Amniotic epithelial cell (primary cell): ENCODE data around the gene FAM161A.
A peak's percentile ranks its signal among the peaks of the same experiment; 100 is the strongest.
"Not testable (repeated sequence)": the region's sequence is repeated elsewhere in the genome, so short reads cannot be mapped to it uniquely, and the experiment has no call there.

Source experiments
- DNase-seq: peaks from one replicate; pipeline ENCODE4 v3.0.0-alpha.2; 2010; ENCODE audit warnings: low read depth

The FAM161A gene

DNA sequence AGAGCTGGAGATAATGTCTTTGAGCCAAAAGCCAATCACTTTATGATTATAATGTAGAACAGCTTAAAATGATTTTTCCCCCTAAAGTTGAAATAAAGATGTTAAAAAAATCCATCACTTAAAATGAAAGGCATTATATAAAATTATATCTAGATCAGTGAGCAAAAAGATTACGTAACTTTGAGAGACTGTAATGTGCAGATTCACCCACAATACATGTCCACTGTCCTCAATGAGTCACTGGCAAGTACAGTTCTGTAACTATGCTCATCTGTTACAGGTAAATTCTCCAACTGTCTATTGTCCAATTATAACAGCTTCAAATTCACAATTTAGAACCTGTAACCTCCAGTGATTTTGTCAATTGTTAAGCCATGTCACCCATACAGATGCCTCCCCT is 19.0 kb downstream of the FAM161A start:
- DNase-seq = peak; percentile 48

DNA sequence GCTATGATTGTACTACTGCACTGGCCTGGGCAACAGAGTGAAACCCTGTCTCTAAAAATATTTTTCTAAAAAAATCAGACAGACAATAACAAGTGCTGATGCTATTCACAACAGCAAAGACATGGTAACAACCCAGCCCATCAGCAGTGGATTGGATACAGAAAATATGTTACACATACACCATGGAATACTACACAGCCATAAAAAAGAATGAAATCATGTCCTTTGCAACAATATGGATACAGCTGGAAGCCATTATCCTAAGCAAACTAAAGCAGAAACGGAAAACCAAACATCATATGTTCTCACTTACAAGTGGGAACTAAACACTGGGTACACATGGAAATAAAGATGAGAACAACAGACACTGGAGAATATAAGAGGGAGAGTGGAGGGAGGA is 19.9 kb downstream of the FAM161A start:
- no peak for DNase-seq

DNA sequence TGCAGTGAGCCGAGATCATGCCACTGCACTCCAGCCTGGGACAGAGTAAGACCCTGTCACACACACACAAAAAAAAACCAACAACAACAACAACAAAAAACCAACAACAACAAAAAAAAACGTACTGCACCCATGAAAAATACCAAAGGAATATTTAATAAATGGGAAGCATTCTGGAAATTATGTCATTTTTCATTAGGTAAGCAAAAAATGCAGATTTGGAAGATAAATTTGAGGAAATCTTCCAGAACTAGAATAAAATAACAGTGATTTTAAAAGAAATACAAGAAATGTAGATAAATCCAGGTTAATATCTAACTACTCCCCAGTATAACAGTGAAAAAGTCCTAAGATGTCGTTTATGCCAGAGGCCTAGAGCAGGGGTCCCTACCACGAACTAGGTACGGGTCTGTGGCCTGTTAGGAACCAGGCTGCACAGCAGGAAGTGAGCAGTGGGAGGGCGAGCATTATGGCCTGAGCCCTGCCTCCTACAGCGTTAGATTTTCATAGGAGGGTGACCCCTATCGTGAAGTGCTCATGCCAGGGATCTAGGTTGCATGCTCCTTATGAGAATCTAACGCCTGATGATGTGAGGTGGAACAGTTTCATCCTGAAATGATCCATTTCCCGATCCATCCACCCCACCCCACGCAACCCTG is 21.5 kb downstream of the FAM161A start:
- DNase-seq = no peak

DNA sequence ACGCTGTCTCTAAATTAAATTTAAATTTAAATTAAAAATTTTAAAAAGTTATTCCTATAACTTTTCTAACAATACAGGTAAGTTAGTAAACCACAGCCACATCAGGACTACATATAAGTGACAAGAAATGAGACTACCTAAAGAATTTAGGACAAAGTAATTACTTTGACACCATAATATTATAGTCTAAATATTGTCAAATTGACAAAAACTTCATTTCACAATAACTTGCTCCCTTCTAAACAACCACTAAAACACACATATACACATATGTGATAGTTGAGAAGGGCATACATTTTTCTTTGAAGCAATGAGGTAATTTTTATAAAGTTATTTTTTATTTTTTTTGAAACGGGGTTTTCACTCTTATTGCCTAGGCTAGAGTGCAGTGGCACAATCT is 31.6 kb downstream of the FAM161A start:
- DNase-seq = no peak

DNA sequence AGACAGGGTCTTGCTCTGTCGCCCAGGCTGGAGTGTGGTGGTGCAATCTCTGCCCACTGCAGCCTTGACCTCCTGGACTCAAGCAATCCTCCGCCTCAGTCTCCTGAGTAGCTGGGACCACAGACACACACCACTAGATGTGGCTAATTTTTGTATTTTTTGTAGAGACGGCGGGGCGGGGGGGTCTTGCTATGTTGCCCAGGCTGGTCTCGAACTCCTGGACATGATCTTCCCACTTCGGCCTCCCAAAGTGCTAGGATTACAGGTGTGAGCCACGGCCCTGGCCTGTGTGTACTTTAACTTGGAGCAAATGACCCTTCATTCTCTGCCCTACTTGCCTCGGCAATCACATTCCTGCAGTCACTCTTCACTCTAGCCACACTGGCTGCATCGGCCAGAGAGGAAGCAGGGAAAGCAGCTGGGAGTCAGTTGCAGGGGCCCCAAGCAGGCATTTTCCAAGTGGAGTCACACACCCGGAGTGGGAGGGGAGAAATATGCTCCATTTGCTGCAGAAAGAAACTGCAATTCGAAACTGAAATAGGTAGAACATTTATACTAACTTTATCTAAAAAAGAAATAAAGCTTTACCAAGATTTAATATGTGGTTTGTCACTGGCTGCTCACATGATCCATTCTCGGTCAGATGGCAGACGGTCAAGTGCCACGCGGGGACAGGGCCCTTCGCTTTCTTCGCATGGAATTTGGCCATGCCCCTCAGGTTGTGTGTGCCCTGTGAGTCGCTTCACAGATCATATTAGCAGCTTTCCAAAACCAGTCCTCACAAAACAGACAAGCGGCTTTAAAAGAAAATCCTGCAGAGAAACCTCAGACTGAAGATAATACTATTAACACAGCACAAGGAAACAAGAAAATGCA is 37.1 kb downstream of the FAM161A start:
- DNase-seq = peak; percentile 6

DNA sequence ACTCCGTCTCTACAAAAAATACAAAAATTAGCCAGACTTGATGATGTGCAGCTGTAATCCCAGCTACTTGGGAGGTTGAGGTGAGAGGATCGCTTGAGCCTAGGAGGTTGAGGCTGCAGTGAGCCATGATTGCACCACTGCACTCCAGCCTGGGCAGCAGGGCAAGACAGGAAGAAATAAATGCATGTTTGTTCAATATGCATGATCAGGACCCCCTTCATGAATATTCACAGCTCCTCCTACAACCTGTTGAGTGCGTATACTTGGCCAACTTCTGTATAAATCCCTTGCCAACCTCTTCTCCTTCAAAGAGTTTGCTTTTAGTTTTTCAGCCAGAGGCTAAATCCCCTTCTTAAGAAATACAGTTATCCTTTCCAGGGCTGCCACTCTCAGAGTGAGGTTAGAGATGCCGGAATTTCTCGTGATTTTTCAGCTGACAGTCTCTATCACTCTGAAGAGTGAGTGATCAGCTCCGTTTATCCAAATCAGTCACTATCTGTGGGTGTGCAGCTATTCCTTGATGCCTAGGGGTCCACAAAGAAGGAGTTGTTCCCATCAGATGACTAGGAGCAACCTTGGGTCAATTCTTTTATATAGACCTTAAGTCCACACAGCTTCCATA is 39.2 kb downstream of the FAM161A start:
- no peak for DNase-seq

DNA sequence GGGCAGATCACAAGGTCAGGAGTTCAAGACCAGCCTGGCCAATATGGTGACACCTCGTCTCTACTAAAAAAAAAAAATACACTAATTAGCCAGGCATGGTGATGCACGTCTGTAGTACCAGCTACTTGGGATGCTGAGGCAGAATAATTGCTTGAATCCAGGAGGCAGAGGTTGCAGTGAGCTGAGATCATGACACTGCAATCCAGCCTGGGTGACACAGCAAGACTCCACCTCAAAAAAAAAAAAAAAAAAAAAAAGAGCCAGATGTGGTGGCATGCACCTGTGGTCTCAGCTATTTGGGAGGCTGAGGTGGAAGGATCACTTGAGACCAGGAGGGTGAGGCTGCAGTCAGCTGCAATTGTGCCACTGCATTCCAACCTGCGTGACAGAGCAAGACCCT is 40.5 kb downstream of the FAM161A start:
- not testable (repeated sequence) for DNase-seq

DNA sequence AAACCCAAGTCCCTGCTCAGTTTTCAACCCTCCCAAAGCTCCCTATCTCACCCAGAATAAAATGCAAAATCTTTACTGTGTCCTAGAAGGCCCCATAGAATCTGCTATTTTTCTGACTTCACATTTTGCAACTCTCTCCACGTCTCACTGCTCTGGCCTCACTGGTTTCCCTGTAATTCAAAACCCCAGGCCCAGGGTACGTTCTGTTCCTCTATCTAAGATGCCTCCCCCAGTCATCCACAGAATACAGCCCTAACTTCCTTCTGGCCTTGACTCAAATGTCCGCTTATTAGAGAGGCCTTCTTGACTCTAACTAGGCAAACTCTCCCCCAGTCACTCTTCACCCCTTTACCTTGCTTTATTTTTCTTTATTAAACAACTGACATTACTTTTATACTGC is 42.0 kb downstream of the FAM161A start:
- DNase-seq = peak; percentile 80

DNA sequence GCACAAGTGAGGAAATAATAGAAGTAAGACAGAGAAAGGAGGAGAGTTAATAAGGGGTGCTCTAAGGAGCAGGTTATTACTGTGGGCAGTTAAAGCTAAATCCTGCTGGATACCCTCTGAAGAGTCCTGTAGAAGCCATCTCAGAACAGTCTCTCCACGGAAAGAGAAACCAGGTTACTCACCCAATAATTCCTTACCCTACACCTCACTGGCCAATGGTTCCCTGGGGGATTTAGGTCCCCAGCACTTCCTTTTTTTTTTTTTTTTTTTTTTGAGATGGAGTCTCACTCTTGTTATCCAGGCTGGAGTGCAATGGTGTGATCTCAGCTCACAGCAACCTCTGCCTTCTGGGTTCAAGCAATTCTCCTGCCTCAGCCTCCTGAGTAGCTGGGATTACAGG is 43.7 kb downstream of the FAM161A start:
- not testable (repeated sequence) for DNase-seq

DNA sequence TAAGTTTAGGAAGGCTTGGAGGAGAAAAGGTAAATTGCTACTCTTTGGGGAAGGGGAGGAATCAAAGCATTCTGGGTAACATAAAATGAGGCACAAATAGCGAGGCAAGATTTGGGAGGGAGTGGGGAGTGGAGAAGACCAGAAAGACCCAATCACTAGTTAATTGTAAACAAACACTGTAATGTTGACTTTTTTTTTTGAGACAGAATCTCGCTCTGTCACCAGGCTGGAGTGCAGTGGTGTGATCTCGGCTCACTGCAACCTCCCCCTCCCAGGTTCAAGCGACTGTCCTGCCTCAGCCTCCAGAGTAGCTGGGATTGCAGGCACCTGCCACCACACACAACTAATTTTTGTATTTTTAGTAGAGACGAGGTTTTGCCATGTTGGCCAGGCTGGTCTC is 45.2 kb downstream of the FAM161A start:
- not testable (repeated sequence) for DNase-seq

DNA sequence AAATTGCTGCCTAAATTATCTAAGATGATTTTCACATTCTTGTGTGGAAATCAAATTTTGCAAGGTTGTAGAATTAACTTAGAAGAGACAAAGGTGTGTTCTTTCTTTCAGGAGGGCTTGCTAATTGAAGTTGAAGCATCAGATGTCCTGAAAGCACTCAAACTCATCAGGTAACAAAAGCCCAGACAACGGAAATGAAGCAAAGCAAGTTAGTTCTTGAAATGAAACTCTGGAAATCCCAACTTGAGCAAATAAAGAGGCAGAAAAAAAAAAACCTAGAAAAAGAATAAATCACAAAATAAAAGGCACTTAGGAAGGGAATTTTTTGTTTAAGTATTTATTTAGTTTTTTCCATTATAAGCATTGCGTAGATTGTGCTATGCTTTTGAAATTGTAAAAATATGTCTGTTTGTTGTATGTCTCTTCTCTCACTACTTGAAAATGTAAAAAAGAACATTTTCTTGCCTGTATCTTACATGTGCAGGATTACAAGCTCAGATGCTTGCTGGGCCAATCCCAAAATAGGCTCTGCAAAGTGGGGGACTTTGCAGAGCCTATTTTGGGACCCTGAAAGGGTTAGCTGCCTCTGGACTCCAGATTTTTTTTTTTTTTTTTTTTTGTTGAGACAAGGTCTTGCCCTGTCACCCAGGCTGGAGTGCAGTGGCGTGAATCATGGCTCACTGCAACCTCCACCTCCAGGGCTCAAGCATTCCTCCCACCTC is 46.7 kb downstream of the FAM161A start:
- no peak for DNase-seq

DNA sequence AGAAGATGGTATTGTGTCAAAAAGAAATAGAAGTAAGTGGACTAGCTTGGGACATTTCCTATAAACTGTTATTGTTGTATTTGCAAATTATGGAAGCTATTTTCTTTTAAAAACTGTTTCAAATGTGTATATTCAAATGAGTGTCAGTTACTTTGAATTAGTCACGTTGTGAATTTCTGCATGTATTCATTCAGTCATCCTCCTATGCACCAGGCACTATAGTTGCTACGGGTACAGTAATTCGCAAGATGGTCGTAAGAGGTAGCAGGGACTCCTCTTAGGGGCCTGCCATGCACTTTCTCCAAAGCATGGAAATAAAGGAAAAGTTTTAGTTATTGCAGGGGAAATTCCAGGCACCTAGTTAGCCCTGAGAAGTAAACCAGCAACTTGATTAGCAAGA is 51.3 kb downstream of the FAM161A start:
- no peak for DNase-seq

DNA sequence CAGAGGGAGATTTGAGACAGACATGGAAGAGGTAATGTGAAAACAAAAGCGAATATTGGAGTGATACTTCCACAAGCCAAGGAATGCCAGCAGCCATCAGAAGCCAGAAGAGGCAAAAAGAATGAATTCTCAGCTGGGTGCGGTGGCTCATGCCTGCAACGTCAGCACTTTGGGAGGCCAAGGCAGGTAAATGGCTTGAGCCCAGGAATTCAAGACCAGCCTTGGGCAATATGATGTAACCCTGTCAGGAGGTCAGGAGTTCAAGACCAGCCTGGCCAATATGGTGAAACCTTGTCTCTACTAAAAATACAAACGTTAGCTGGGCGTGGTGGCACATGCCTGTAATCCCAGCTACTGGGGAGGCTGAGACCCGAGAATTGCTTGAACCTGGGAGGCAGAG is 54.8 kb downstream of the FAM161A start:
- DNase-seq = no peak

DNA sequence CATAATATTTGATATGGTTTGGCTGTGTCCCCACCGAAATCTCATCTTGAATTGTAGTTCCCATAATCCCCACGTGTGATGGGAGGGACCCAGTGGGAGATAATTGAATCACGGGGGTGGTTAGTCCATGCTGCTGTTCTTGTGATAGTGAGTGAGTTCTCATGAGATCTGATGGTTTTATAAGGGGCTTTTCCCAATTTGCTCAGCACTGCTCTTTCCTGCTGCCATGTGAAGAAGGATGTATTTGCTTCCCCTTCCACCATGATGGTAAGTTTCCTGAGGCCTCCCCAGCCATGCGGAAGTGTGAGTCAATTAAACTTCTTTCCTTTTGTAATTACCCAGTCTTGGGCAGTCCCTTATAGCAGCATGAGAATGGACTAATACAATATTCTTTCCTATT is 56.4 kb downstream of the FAM161A start:
- not testable (repeated sequence) for DNase-seq

DNA sequence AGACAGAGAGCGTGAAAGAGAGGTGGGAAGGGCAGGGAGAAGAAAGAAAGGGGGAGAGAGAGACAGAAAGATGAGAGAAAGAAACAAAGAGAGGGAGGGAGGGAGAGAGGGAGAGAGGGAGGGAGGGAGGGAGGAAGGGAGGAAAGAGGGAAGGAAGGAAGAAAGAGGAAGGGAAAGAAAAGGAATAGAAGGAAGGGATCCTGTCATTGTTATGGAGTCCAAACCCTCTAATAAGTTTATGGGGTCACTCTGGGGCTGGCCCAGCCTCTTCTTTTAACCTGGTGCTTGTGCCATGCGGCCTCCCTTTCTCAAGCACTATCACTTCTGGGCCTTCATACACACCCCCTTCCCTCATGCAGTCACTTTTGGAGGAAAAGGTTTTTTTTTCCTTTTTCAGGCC is 58.5 kb downstream of the FAM161A start:
- no peak for DNase-seq

DNA sequence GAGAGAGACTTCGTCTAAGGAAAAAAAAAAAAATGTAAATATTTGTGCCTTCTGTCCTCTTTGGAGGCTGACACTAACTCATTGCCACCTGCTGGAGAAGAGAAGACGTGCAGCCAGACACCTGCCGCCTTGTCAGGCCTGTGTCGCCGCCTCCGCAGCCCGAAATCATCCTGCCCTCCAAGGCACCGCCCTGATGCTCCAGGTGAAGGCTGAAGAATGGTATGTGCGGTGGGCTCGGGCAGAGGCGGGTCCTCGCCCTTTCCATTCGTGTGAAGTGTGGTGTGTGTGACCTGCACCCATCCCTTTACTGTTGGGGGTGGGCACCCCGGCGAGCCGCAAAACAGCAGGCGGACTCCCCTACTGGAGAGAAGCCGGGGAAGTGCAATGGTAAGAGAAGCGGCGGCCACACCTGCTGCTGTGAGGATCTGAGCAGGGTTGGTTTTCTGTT is 60.4 kb downstream of the FAM161A start:
- peak; percentile 47 for DNase-seq

DNA sequence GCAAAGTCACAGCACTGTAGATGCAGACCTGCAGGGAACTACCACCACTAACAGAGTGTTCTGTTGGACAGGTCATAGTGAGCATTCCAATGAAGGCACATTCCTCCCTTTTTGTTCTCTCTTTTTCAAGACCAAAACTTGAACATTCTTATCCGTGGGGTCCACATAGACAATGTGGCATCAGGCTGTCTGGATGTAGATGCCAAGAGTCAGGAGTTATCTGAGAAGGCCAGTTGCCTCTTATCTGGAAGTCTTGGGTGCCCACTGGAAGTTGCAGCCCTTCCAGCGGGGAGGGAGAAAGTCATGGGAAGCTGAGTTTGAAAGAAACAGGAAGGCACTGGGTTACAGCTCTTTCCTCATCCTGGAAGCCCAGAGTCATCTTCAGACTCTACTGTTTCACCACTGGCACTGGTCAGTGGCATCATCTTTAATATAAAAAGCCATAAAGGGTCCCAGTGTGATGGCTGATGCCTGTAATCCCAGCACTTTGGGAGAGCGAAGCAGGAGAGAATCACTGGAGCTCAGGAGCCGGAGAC is 61.4 kb downstream of the FAM161A start:
- DNase-seq = no peak

DNA sequence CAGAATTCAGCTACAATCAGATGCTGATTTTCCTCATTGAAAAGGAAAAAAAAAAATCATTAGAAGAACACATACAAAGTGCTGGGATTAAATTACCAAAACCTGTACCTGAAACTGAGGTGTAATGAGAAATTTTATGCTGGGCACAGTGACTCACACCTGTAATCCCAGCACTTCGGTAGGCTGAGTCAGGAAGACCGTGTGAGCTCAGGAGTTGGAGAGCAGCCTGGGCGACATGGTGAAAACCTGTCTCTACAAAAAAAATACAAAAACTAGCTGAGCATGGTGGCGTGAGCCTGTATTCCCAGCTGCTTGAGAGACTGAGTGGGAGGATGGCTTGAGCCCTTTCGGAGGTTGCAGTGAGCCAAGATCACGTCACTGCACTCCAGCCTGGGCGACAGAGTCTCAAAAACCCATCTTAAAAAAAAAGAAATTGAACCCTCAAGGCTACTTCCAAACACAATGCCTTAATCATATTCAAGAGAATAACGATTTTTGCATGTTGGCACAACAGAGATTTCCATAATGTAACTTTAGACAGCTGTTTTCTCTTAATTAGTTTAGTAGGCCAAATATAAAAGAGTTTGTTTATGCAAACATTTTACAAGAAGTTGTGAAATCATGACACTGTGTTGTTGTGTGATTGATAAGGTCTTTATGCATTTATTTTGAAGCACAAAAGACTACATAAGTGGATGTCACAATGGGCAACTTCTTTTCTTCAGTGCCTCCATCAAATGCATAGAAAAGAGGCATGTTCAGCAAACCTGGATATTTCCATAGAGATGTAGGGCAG is 63.9 kb downstream of the FAM161A start:
- no peak for DNase-seq

DNA sequence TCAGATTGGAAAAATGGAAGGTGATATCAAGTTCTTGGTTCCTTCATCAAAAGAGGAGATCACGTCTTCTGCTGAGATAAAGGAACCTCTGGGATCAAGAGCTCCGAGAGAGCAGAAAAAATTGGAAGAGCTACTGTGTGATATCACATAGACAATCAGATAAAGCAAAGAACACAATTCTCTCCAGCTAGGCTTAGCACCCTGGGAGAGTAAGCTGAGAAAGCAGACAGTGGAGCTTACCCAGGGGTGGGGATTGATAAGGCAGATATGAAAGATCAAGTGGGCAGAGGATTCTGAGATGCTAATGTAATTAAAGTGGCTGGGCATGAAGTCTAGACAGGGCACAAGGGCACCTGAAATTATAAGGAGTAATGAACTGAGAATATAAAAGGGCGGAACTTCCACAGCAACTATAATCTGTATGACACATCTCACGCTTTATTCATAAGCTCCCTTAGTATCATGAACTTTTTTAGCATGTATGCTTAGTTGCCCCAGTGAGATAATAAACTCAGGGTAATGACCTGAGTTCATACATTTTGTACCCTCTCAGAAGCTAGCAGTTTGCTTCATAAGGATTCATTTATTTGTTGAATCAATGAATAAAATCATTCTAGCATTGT is 65.8 kb downstream of the FAM161A start:
- DNase-seq = no peak

DNA sequence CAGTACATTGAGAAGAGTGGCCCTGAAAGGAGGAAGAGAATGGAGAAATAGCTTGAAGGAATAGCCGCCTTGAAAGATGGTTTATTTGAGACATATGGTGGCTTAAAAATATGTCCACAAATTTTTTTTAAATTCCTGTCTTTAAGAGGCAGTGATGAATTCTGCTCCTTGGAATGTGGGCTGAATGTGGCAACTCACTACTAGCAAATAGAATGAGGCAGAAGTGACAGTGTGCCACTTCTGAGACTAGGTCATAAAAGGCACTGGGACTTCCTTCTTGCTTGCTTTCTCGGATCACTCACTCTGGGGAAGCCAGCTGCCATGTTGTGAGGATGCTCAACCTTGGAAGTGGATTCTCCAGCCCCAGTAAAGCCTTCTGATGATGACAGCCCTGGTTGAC is 67.0 kb downstream of the FAM161A start:
- DNase-seq = no peak

DNA sequence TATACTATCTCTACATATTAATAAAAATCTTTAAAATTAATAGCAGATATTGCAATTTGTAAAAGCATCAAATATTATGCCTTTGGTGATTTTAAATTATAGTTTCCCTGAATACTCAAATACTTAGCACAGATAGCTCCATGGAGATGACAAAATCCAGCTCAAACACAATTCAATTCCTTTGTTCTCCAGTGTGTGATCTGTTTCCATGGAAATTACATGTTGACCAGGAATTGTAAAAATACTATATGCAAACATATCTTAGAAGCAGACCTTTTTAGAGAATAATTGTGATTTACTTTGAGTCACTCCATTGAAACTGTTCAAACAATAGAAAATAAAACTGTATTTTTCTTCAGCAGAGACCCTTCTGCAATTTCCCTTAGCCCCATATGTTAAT is 68.3 kb downstream of the FAM161A start:
- DNase-seq = no peak
